NB4 (cell line): Measurements from ENCODE around the gene CD300E.

Source experiments
- CTCF ChIP-seq: IDR thresholded peaks from one replicate; pipeline ENCODE4 v1.5.1; 2012; ENCODE audit warnings: low read depth, low read length
- MYC ChIP-seq: IDR thresholded peaks from 2 replicates; pipeline ENCODE4 v1.6.1; 2011; ENCODE audit warnings: low read depth, low read length
- POLR2A ChIP-seq: IDR thresholded peaks from 2 replicates; pipeline ENCODE4 v1.6.1; 2011; ENCODE audit warnings: mild to moderate bottlenecking; ENCODE audit not compliant: insufficient read length; ENCODE audit errors: extremely low read depth

DNA sequence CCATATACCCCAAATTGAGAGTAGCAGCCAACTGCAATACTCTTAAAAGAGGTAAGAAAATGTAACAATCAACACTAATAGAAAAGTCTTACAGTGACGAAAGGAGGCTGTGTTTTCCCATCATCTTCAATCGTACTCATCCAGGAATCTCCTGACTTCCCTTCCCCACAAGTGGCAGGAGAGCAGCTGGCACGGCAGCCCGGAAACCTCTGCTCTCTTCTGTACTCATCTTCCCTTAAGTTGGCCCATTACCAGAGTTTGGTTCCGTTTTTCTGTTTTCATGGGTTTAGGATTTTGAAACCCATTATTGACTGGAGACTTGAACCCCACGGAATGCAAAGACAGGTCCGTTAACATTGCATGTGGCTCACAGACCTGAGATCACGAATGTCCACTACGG, 44.6 kb downstream of the CD300E start:
- TF ChIP-seq POLR2A (no peak), MYC (no peak), CTCF (no peak)
